NB4 (cell line): ENCODE measurements around the gene GABRR3.

ENCODE experiments used
- POLR2A ChIP-seq: IDR thresholded peaks from 2 replicates; pipeline ENCODE4 v1.6.1; 2011; ENCODE audit warnings: mild to moderate bottlenecking; ENCODE audit not compliant: insufficient read length; ENCODE audit errors: extremely low read depth
- TF ChIP-seq, protein P1 (sequence below): IDR thresholded peaks from one replicate; pipeline ENCODE4 v1.5.1; 2012; ENCODE audit warnings: low read depth, low read length

- TF ChIP-seq, protein P1, sequence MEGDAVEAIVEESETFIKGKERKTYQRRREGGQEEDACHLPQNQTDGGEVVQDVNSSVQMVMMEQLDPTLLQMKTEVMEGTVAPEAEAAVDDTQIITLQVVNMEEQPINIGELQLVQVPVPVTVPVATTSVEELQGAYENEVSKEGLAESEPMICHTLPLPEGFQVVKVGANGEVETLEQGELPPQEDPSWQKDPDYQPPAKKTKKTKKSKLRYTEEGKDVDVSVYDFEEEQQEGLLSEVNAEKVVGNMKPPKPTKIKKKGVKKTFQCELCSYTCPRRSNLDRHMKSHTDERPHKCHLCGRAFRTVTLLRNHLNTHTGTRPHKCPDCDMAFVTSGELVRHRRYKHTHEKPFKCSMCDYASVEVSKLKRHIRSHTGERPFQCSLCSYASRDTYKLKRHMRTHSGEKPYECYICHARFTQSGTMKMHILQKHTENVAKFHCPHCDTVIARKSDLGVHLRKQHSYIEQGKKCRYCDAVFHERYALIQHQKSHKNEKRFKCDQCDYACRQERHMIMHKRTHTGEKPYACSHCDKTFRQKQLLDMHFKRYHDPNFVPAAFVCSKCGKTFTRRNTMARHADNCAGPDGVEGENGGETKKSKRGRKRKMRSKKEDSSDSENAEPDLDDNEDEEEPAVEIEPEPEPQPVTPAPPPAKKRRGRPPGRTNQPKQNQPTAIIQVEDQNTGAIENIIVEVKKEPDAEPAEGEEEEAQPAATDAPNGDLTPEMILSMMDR: no peak
- peak; percentile 44 for TF ChIP-seq POLR2A
Observed at GRCh38 chr3:97971679-97972567, 63.2 kb downstream of the GABRR3 start, which contains the start of gene RIOX2.
